HG03457 (cell line): Measurements from ENCODE around the gene BCL7A.

Experiments
- ATAC-seq: cut with Tn5 transposase; IDR thresholded peaks from one replicate; pipeline ENCODE4 v1.9.1; 2021; ENCODE audit warnings: moderate number of reproducible peaks; ENCODE audit not compliant: unreplicated experiment

Gene BCL7A

GRCh38 chr12:122076743-122077495 lies 55.2 kb downstream of the BCL7A start:
- ATAC-seq, result no peak

GRCh38 chr12:122078141-122079032 lies 56.7 kb downstream of the BCL7A start, which contains the start of gene MLXIP:
Gene MLXIP, plus strand, starts transcription at chr12:122078756. Its CDS starts 98 bp downstream, at chr12:122078854.
- peak; percentile 50 for ATAC-seq

- ATAC-seq, result no peak
These were observed 57.4 kb downstream of the BCL7A start for GRCh38 chr12:122079033-122079531.

- no peak for ATAC-seq
These were observed 57.9 kb downstream of the BCL7A start for GRCh38 chr12:122079532-122080081.

GRCh38 chr12:122080149-122081082 lies 58.7 kb downstream of the BCL7A start:
- ATAC-seq, result no peak

- ATAC-seq, result no peak
These were observed 59.5 kb downstream of the BCL7A start for GRCh38 chr12:122081083-122081696.

GRCh38 chr12:122081697-122082221 lies 60.1 kb downstream of the BCL7A start:
- peak; percentile 39 for ATAC-seq

- no peak for ATAC-seq
These were observed 61.1 kb downstream of the BCL7A start for GRCh38 chr12:122082621-122083356.

- no peak for ATAC-seq
These were observed 63.2 kb downstream of the BCL7A start for GRCh38 chr12:122084857-122085405.

- ATAC-seq, result no peak
These were observed 63.9 kb downstream of the BCL7A start for GRCh38 chr12:122085591-122085990.

GRCh38 chr12:122086116-122086515 lies 64.4 kb downstream of the BCL7A start:
- ATAC-seq, result no peak

- no peak for ATAC-seq
These were observed 65.1 kb downstream of the BCL7A start for GRCh38 chr12:122086641-122087285.

GRCh38 chr12:122087431-122088178 lies 65.9 kb downstream of the BCL7A start:
- ATAC-seq, result no peak

- ATAC-seq, result no peak
These were observed 66.6 kb downstream of the BCL7A start for GRCh38 chr12:122088179-122088810.

GRCh38 chr12:122089077-122089476 lies 67.4 kb downstream of the BCL7A start:
- no peak for ATAC-seq

GRCh38 chr12:122090759-122091515 lies 69.3 kb downstream of the BCL7A start:
- no peak for ATAC-seq
